HCT116 (cell line): Measurements from ENCODE around the gene USP12. TPM values are rescaled to one million over a fixed set of nuclear protein-coding genes. Genes with fewer than 3 reads are reported as not detected.
A peak's percentile ranks its signal among the peaks of the same experiment; 100 is the strongest.

Source experiments
- ATAC-seq: fragments of 200-7000 bp; cut with Tn5 transposase; 2 replicates; pipeline ENCODE4 v1.9.1; 2020; ENCODE audit warnings: mild to moderate bottlenecking, moderate library complexity
- BruUV-seq: library from RNA; stranded (reverse); fragments of 400-500 nt; replicated peaks from 2 replicates; lab custom pipeline; 2021; lab: Mats Ljungman, UMichigan
- CTCF ChIA-PET: fragments of 300-600 bp; sonication (Branson Sonifier 250); formaldehyde crosslinking; loops from one replicate; lab custom pipeline; 2021; ENCODE audit warnings: antibody characterized with exemption; lab: Charles Lee
- POLR2A ChIA-PET: fragments of 300-600, 350-600 bp; sonication (Branson Sonifier 250); formaldehyde crosslinking; loops from one replicate; lab custom pipeline; 2021; ENCODE audit warnings: antibody characterized with exemption; lab: Charles Lee
- RAD21 ChIA-PET, 2 experiments: fragments of 300-600 bp; sonication (Branson Sonifier 250); formaldehyde crosslinking; loops; one replicate each; lab custom pipeline; 2023; ENCODE audit warnings: low total read pairs in 2 of 2; ENCODE audit not compliant: uncharacterized antibody in 2 of 2, unreplicated experiment in 2 of 2, low non-redundant PET in 1 of 2; lab: Charles Lee
- DNase-seq: peaks from one replicate; pipeline ENCODE4 v3.0.0-alpha.2; 2010; ENCODE audit warnings: low read depth, low spot score
- H2AFZ ChIP-seq: fragments of 200-600 bp; shearing (Covaris generic), sonication (generic); 2 replicates; pipeline ENCODE4 v1.6.1; 2017; ENCODE audit warnings: low read depth, mixed run types, mixed read lengths, antibody characterized with exemption, low read length; ENCODE audit not compliant: poor library complexity, severe bottlenecking
- H3K27ac ChIP-seq: 2 replicates; pipeline ENCODE4 v1.5.1; 2012; ENCODE audit warnings: low read depth, low read length
- H3K27me3 ChIP-seq: fragments of 200-600 bp; sonication (generic); 2 replicates; pipeline ENCODE4 v1.6.1; 2016; ENCODE audit warnings: mixed run types, low read length, mixed read lengths; ENCODE audit not compliant: insufficient read depth
- H3K36me3 ChIP-seq, 2 experiments: fragments of 200-500 bp in 1 of 2; fragments of 200-600 bp in 1 of 2; sonication (Bioruptor generic) in 1 of 2; sonication (generic) in 1 of 2; 2 replicates each; pipeline versions ENCODE4 v1.5.1 to v1.6.1; 2014 to 2016; ENCODE audit warnings: low read length in 2 of 2, inconsistent platforms in 1 of 2, mixed read lengths in 1 of 2, mixed run types in 1 of 2; ENCODE audit not compliant: insufficient read depth in 2 of 2, control insufficient read depth in 1 of 2
- H3K4me1 ChIP-seq, 2 experiments: fragments of 200-600 bp in 1 of 2; sonication (generic) in 1 of 2; 2 replicates each; pipeline versions ENCODE4 v1.5.1 to v1.6.1; 2012 to 2017; ENCODE audit warnings: low read length in 2 of 2, inconsistent platforms in 1 of 2, mild to moderate bottlenecking in 1 of 2, mixed read lengths in 1 of 2, mixed run types in 1 of 2, moderate library complexity in 1 of 2; ENCODE audit not compliant: insufficient read depth in 2 of 2, control insufficient read depth in 1 of 2
- H3K4me2 ChIP-seq: fragments of 200-600 bp; sonication (generic); 2 replicates; pipeline ENCODE4 v1.6.1; 2017; ENCODE audit warnings: mixed run types, low read length, mixed read lengths
- H3K4me3 ChIP-seq, 2 experiments: fragments of 200-600 bp in 1 of 2; sonication (generic) in 1 of 2; replicated peaks in 1 of 2; 2 replicates each; pipeline ENCODE4 v1.5.1; 2011 to 2016; ENCODE audit warnings: low read length in 2 of 2, control low read depth in 1 of 2, low read depth in 1 of 2, mild to moderate bottlenecking in 1 of 2, mixed read lengths in 1 of 2, mixed run types in 1 of 2
- H3K79me2 ChIP-seq: fragments of 200-600 bp; sonication (generic); 2 replicates; pipeline ENCODE4 v1.6.1; 2017; ENCODE audit warnings: mild to moderate bottlenecking, mixed run types, low read length, moderate library complexity, mixed read lengths; ENCODE audit not compliant: insufficient read depth
- H3K9ac ChIP-seq: fragments of 200-600 bp; sonication (generic); 2 replicates; pipeline ENCODE4 v1.6.1; 2016; ENCODE audit warnings: low read length, mixed read lengths
- H3K9me2 ChIP-seq: fragments of 200-600 bp; sonication (generic), shearing (Covaris generic); 2 replicates; pipeline ENCODE4 v1.6.1; 2017; ENCODE audit warnings: mixed run types, mild to moderate bottlenecking, moderate library complexity; ENCODE audit not compliant: insufficient read depth
- H3K9me3 ChIP-seq, 2 experiments: fragments of 200-500 bp in 1 of 2; fragments of 200-600 bp in 1 of 2; sonication (Bioruptor generic) in 1 of 2; sonication (generic) in 1 of 2; 2 replicates each; pipeline ENCODE4 v1.6.1; 2014 to 2017; ENCODE audit warnings: low read length in 2 of 2, mixed read lengths in 2 of 2, inconsistent platforms in 1 of 2, low read depth in 1 of 2, mild to moderate bottlenecking in 1 of 2, mixed run types in 1 of 2, moderate library complexity in 1 of 2; ENCODE audit not compliant: control insufficient read depth in 1 of 2, insufficient read depth in 1 of 2
- H4K20me1 ChIP-seq: fragments of 200-600 bp; sonication (generic), shearing (Covaris generic); 2 replicates; pipeline ENCODE4 v1.6.1; 2017; ENCODE audit warnings: mixed run types, mild to moderate bottlenecking, moderate library complexity; ENCODE audit not compliant: insufficient read depth
- ATF3 ChIP-seq: IDR thresholded peaks from 2 replicates; pipeline ENCODE4 v1.6.1; 2012
- CTCF ChIP-seq, 3 experiments: fragments of 200-600 bp in 1 of 3; sonication (generic) in 1 of 3; IDR thresholded peaks in 2 of 3; conservative IDR thresholded peaks in 1 of 3; 2 replicates each; pipeline ENCODE4 v1.5.1; 2012 to 2017; ENCODE audit warnings: low read depth in 2 of 3, low read length in 2 of 3, antibody characterized with exemption in 1 of 3, borderline replicate concordance in 1 of 3, control low read depth in 1 of 3, mild to moderate bottlenecking in 1 of 3, mixed read lengths in 1 of 3, mixed run types in 1 of 3, moderate library complexity in 1 of 3; ENCODE audit not compliant: insufficient read depth in 1 of 3
- EGR1 ChIP-seq: IDR thresholded peaks from 2 replicates; pipeline ENCODE4 v1.6.1; 2012; ENCODE audit warnings: low read depth
- EZH2 ChIP-seq: fragments of 200-600 bp; sonication (generic); IDR thresholded peaks from 2 replicates; pipeline ENCODE4 v1.6.1; 2017; ENCODE audit warnings: antibody characterized with exemption, mixed run types
- EZH2phosphoT487 ChIP-seq: fragments of 200-600 bp; IDR thresholded peaks from 2 replicates; pipeline ENCODE4 v1.6.1; 2018; ENCODE audit warnings: antibody characterized with exemption, borderline replicate concordance
- JUND ChIP-seq: IDR thresholded peaks from 2 replicates; pipeline ENCODE4 v1.6.1; 2012
- RAD21 ChIP-seq: IDR thresholded peaks from 2 replicates; pipeline ENCODE4 v1.6.1; 2012; ENCODE audit warnings: low read depth, mild to moderate bottlenecking
- SP1 ChIP-seq: IDR thresholded peaks from 2 replicates; pipeline ENCODE4 v1.6.1; 2012; ENCODE audit warnings: low read depth
- SRF ChIP-seq: IDR thresholded peaks from 2 replicates; pipeline ENCODE4 v1.6.1; 2012; ENCODE audit warnings: low read depth
- TCF7L2 ChIP-seq: IDR thresholded peaks from 2 replicates; pipeline ENCODE4 v1.7.0; 2011; ENCODE audit warnings: borderline replicate concordance, inconsistent platforms; ENCODE audit not compliant: insufficient read depth, insufficient read length; ENCODE audit errors: extremely low read depth
- YY1 ChIP-seq: IDR thresholded peaks from 2 replicates; pipeline ENCODE4 v1.6.1; 2011; ENCODE audit warnings: low read length, low read depth, moderate library complexity, mild to moderate bottlenecking; ENCODE audit not compliant: insufficient replicate concordance; ENCODE audit errors: extremely low read depth
- ZBTB33 ChIP-seq: IDR thresholded peaks from 2 replicates; pipeline ENCODE4 v1.6.1; 2011; ENCODE audit warnings: mild to moderate bottlenecking, low read length, moderate library complexity; ENCODE audit not compliant: insufficient replicate concordance; ENCODE audit errors: extremely low read depth
- ZFX ChIP-seq: fragments of 450-650 bp; IDR thresholded peaks from 2 replicates; pipeline ENCODE4 v1.6.1; 2017
- intact Hi-C: fragments of 100-400 bp; cut with micrococcal nuclease; formaldehyde crosslinking; loops from 2 replicates; pipeline ENCODE4 v1.10.0; 2022
- total RNA-seq: library from RNA; stranded (reverse); gene quantifications from one replicate; pipeline ENCODE4 v1.2.1, GENCODE V29; 2021; ENCODE audit not compliant: unreplicated experiment

Gene USP12
- total RNA-seq, 1 experiment from 2014 or later: 28.3 TPM

- peak overlapping the region; percentile 79 for H3K4me2 ChIP-seq
- no peak for DNase-seq
Observed at GRCh38 chr13:27037171-27037570, 134.4 kb downstream of the USP12 start.

More at GRCh38 chr13:27037171-27037570, 134.4 kb downstream of the USP12 start:
- no peaks in the 10 kb centered on the region for H4K20me1 ChIP-seq
- H3K9ac ChIP-seq: peak overlapping the region; percentile 29; the same call in 1 of the 2 replicates
- H3K4me1 ChIP-seq: peaks cover 41 to 52% of the 10 kb centered on the region in 2 experiments
- H3K9me3 ChIP-seq: no peaks in the 10 kb centered on the region
- no peak overlapping the region for H2AFZ ChIP-seq
- BruUV-seq: no TSS peak
- no peaks in the 10 kb centered on the region for H3K36me3 ChIP-seq
- no peak overlapping the region; a peak in 1 of 4 replicates for H3K4me3 ChIP-seq
- peak overlapping the region; percentile 57; the same call in 1 of the 2 replicates for H3K27ac ChIP-seq
- intact Hi-C loops: no loop called here
- no peaks in the 10 kb centered on the region for H3K9me2 ChIP-seq
- CTCF ChIA-PET: no interaction called here
- RAD21 ChIA-PET: no interaction called here
- TF ChIP-seq ZFX: no peak
- TF ChIP-seq SP1: no peak
- TF ChIP-seq TCF7L2: no peak
- no peak for TF ChIP-seq RAD21
- no peak for TF ChIP-seq YY1
- no peak for TF ChIP-seq JUND
- TF ChIP-seq CTCF (IDR thresholded peaks at IDR 0.05 in 2 of 3, conservative IDR thresholded peaks at IDR 0.05 in 1 of 3; ENCODE audit: borderline replicate concordance in 1 of 3, insufficient read depth in 1 of 3, low read depth in 2 of 3, low read length in 2 of 3): no peak
- no peak for TF ChIP-seq EGR1
- no peak for TF ChIP-seq ATF3
- no peak for TF ChIP-seq EZH2
- no peak for TF ChIP-seq EZH2phosphoT487
- no peak for TF ChIP-seq ZBTB33
- no peak for TF ChIP-seq SRF
- no peaks in the 10 kb centered on the region for H3K27me3 ChIP-seq
- POLR2A ChIA-PET: no interaction called here
- ATAC-seq: no peak
- H3K79me2 ChIP-seq: no peaks in the 10 kb centered on the region
